Common myeloid progenitor, CD34-positive (primary cell): ENCODE measurements around the gene SRRM5.

Experiments used
- CTCF ChIA-PET: fragments of 350-600 bp; sonication (Branson Sonifier 250); formaldehyde crosslinking; loops from one replicate; lab custom pipeline; 2021; ENCODE audit warnings: antibody characterized with exemption; lab: Charles Lee
- POLR2A ChIA-PET: fragments of 350-600 bp; sonication (Branson Sonifier 250); formaldehyde crosslinking; loops from one replicate; lab custom pipeline; 2021; ENCODE audit warnings: antibody characterized with exemption; lab: Charles Lee
- DNase-seq, 3 donors: peaks; one replicate each; pipeline versions ENCODE4 v3.0.0 to v3.0.0-alpha.2; 2013
- H3K27ac ChIP-seq, 2 experiments: 1 replicate in 1 of 2; 2 replicates in 1 of 2; pipeline ENCODE4 v1.7.0; 2013; ENCODE audit warnings: inconsistent platforms in 2 of 2, low read length in 2 of 2, mild to moderate bottlenecking in 2 of 2, low read depth in 1 of 2, moderate library complexity in 1 of 2; ENCODE audit not compliant: severe bottlenecking in 2 of 2, insufficient read depth in 1 of 2, poor library complexity in 1 of 2
- H3K27me3 ChIP-seq, 5 experiments: replicated peaks in 2 of 5; 1 replicate in 3 of 5; 2 replicates in 2 of 5; pipeline versions ENCODE4 v1.6.1 to v1.7.0; 2013; ENCODE audit warnings: low read length in 4 of 5, mild to moderate bottlenecking in 2 of 5, moderate library complexity in 2 of 5, inconsistent platforms in 1 of 5; ENCODE audit not compliant: insufficient read depth in 5 of 5, control insufficient read depth in 4 of 5
- H3K36me3 ChIP-seq, 4 experiments: 1 replicate in 2 of 4; 2 replicates in 2 of 4; pipeline versions ENCODE4 v1.6.1 to v1.7.0; 2013; ENCODE audit warnings: low read length in 3 of 4, control low read depth in 1 of 4, mild to moderate bottlenecking in 1 of 4; ENCODE audit not compliant: control insufficient read depth in 4 of 4, insufficient read depth in 4 of 4
- H3K4me1 ChIP-seq, 4 experiments: 1 replicate in 3 of 4; 2 replicates in 1 of 4; pipeline versions ENCODE4 v1.6.1 to v1.7.1; 2013; ENCODE audit warnings: low read length in 3 of 4, mild to moderate bottlenecking in 3 of 4, control low read depth in 1 of 4, inconsistent platforms in 1 of 4, moderate library complexity in 1 of 4; ENCODE audit not compliant: control insufficient read depth in 4 of 4, insufficient read depth in 4 of 4; ENCODE audit errors: control extremely low read depth in 1 of 4
- H3K4me3 ChIP-seq, 7 experiments: 1 replicate in 4 of 7; 2 replicates in 3 of 7; pipeline versions ENCODE4 v1.5.1 to v1.7.0; 2013; ENCODE audit warnings: mild to moderate bottlenecking in 7 of 7, low read length in 6 of 7, moderate library complexity in 6 of 7, inconsistent platforms in 2 of 7, low read depth in 2 of 7, control low read depth in 1 of 7; ENCODE audit not compliant: insufficient read depth in 4 of 7, control insufficient read depth in 1 of 7; ENCODE audit errors: extremely low read depth in 1 of 7
- H3K9me3 ChIP-seq, 5 experiments: 1 replicate in 4 of 5; 2 replicates in 1 of 5; pipeline versions ENCODE4 v1.6.1 to v1.7.1; 2013; ENCODE audit warnings: low read length in 4 of 5, mild to moderate bottlenecking in 2 of 5, inconsistent platforms in 1 of 5, low read depth in 1 of 5, moderate library complexity in 1 of 5; ENCODE audit not compliant: control insufficient read depth in 4 of 5, insufficient read depth in 2 of 5; ENCODE audit errors: control extremely low read depth in 1 of 5
- WGBS: methylation state at CpG from one replicate; pipeline ENCODE4 v1.1.5; 2013; ENCODE audit not compliant: insufficient coverage; 5-methylcytosine and 5-hydroxymethylcytosine counted together

The SRRM5 gene

DNA sequence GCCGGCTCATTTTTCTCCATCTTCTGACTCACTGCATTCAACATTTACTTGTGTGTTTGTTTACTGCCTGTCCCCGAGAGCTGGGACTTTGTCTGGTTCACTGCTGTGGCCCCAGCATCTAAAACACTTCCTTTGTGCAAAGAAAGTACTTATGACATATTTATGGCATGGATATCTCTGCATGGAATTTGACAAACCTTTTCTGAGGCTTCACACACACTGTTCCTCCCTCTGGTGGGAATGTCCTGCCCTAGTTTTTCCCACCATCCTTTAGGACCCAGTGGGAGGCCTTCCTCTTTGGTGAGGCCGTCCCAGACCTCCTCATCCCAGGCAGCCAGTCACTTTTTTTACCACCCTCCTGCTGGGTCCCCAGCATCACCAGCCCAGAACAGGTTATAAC lies 1.4 kb upstream of the SRRM5 start:
- H3K4me1 ChIP-seq: peaks cover 3 to 15% (median 11%) of the 10 kb centered on the region in 4 experiments
- POLR2A ChIA-PET: no interaction called here
- H3K4me3 ChIP-seq: no peak overlapping the region
- no peak for DNase-seq
- H3K36me3 ChIP-seq: peaks cover 7 to 46% (median 35%) of the 10 kb centered on the region in 4 experiments
- CTCF ChIA-PET: interaction anchor here (1.1 kb wide), 1 partner anchor 13 kb away, joined by 4 read pairs; no protein-coding TSS in a partner anchor
- H3K27ac ChIP-seq: no peak overlapping the region
- H3K9me3 ChIP-seq: no peaks in the 10 kb centered on the region
- WGBS: 94% methylated on average over 1 of the region's 3 CpGs
- no peaks in the 10 kb centered on the region for H3K27me3 ChIP-seq

- Histone ChIP-seq H3K27ac (no peak overlapping the region), H3K4me3 (no peak overlapping the region), H3K4me1 (peaks cover 0 to 10% (median 8%) of the 10 kb centered on the region in 4 experiments), H3K36me3 (peaks cover 7 to 35% (median 29%) of the 10 kb centered on the region in 4 experiments), H3K9me3 (no peaks in the 10 kb centered on the region), H3K27me3 (no peaks in the 10 kb centered on the region)
- 95% methylated on average over 12 of the region's 12 CpGs for WGBS
- POLR2A ChIA-PET: no interaction called here
- DNase-seq: no peak
- CTCF ChIA-PET: no interaction called here
Observed at GRCh38 chr19:43612374-43612773, 486 bp downstream of the SRRM5 start.

- CTCF ChIA-PET: interaction anchor here (3.1 kb wide), 1 partner anchor 11 kb away, joined by 10 read pairs; no protein-coding TSS in a partner anchor
- Histone ChIP-seq H3K4me3 (no peak overlapping the region), H3K4me1 (peaks cover 2 to 22% (median 20%) of the 10 kb centered on the region in 4 experiments), H3K27ac (no peak overlapping the region), H3K36me3 (peaks cover 4 to 29% (median 25%) of the 10 kb centered on the region in 4 experiments), H3K9me3 (no peaks in the 10 kb centered on the region), H3K27me3 (no peaks in the 10 kb centered on the region)
- POLR2A ChIA-PET: no interaction called here
- DNase-seq: peak in 2 of 3 donors; percentile 25 to 52
- 71% methylated on average over 1 of the region's 1 CpG for WGBS
Observed at GRCh38 chr19:43616306-43616705, 4.4 kb downstream of the SRRM5 start.

GRCh38 chr19:43616954-43617353 lies 5.1 kb downstream of the SRRM5 start:
- H3K4me3 ChIP-seq: no peak overlapping the region
- no peak overlapping the region for H3K27ac ChIP-seq
- CTCF ChIA-PET: interaction anchor here (1.1 to 3.1 kb wide), 2 partner anchors 11 to 22 kb away, joined by 3 to 10 read pairs; no protein-coding TSS in a partner anchor
- no peaks in the 10 kb centered on the region for H3K27me3 ChIP-seq
- WGBS: 97% methylated on average over 6 of the region's 6 CpGs
- H3K4me1 ChIP-seq: peaks cover 2 to 22% (median 20%) of the 10 kb centered on the region in 4 experiments
- no peak for DNase-seq
- H3K36me3 ChIP-seq: peaks cover 3 to 23% (median 19%) of the 10 kb centered on the region in 4 experiments
- H3K9me3 ChIP-seq: no peaks in the 10 kb centered on the region
- POLR2A ChIA-PET: interaction anchor here (0.6 kb wide), 1 partner anchor 27 kb away, joined by 3 read pairs; no protein-coding TSS in a partner anchor

- Histone ChIP-seq H3K36me3 (peaks cover 0 to 4% (median 3%) of the 10 kb centered on the region in 4 experiments), H3K9me3 (no peaks in the 10 kb centered on the region), H3K27ac (peak overlapping the region; percentile 83 to 92), H3K4me3 (peak overlapping the region; percentile 65 to 93 (median 82)), H3K27me3 (no peaks in the 10 kb centered on the region), H3K4me1 (peaks cover 2 to 22% (median 20%) of the 10 kb centered on the region in 4 experiments)
- peak; percentile 60 to 71 (median 67) for DNase-seq
- POLR2A ChIA-PET: no interaction called here
- 0% methylated on average over 13 of the region's 14 CpGs for WGBS
- CTCF ChIA-PET: no interaction called here
Observed at GRCh38 chr19:43618921-43619261, 7.0 kb downstream of the SRRM5 start.

DNA sequence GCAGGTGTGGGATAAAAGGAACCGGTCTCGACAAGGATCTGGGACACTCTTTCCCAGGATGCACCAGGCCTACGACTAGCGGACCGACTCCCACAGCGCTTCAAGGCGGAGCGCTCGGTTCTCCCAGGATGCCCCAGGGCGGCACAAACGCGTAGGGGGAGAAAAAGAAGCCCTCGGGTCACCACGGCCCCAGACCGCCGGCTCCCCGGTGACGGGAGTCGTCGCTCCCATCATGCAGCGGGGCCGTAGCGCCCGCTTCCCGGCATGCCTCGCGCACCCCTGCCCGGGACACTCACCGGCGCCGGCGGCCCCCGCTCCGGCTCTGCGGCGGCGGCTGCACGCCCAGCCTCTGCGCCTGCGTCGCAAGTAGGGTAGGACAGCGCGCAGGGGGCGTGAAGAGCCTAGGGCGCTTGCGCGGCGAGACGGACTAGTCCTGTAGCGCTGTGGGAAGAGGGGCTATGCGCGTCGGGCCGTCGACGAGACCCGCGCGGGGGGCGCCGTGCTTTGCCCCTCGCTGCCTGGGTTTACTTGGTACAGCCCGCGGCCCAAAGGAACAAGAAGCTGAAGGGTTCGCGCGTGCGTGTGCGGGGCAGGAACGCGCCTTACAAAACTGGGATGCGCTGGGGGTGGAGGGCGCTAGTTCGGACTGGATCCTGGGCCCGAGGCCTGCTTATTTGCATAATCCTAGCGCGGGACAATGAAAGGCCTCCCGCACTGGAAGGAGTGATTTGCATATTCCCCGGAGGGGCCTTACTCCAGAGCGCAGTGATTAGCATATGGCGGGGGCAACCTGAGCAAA lies 7.6 kb downstream of the SRRM5 start, which contains the start of gene ZNF428:
ZNF428 (minus strand) TSS at position 368 of the 799 bp plus-strand sequence. CDS start 5,325 bp downstream, outside the sequence.
- peaks cover 2 to 22% (median 20%) of the 10 kb centered on the region in 4 experiments for H3K4me1 ChIP-seq
- no peaks in the 10 kb centered on the region for H3K9me3 ChIP-seq
- CTCF ChIA-PET: interaction anchor here (1.5 kb wide), 1 partner anchor 9 kb away, joined by 4 read pairs; no protein-coding TSS in a partner anchor
- peak within 1 kb of the TSS; percentile 83 to 92 for H3K27ac ChIP-seq
- no peaks in the 10 kb centered on the region for H3K27me3 ChIP-seq
- H3K4me3 ChIP-seq: peak within 1 kb of the TSS; percentile 65 to 93 (median 82)
- peak; percentile 92 to 96 (median 95) for DNase-seq
- under 1% methylated on average over 77 of the region's 81 CpGs for WGBS
- no peaks in the 10 kb centered on the region for H3K36me3 ChIP-seq
- POLR2A ChIA-PET: no interaction called here
